ENCODE data around the gene HCN2. TPM values are rescaled to one million over a fixed set of nuclear protein-coding genes. Genes with fewer than 3 reads are reported as not detected.

The HCN2 gene
- total RNA-seq, 2 experiments from 2014 or later = 0.06 to 1.0 TPM

DNA sequence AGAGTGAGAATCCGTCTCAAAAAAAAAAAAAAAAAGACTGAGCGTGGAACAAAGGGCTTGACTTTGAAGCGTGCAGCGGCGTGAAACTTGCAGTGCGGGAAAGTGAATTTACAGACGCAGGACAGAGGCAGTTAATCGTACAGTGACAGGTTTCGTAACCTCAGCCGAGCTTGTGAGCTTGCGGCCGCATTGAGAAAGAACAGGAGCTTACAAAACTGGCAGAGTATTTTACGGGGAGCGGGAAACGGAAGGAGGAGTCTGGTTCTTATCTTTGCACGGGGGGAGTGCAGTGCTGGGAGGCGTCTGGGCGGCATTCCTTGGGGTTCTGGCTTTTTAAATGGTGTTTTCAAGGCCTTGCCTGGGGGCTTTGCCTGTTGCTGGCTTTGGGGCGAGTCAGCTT is 23.3 kb upstream of the HCN2 start:
- no peaks in the 10 kb centered on the region for H3K9me2 ChIP-seq (ENCODE audit: insufficient read depth, low read length)
- ChIA-PET POLR2A (no interaction called here), CTCF (ENCODE audit: unreplicated experiment) (no interaction called here)
- H3K36me3 ChIP-seq (ENCODE audit: insufficient read depth, low read length) = 0 out of 2 replicates have a peak, but pooled peaks cover 3% of the 10 kb centered on the region
- no peak overlapping the region for H2AFZ ChIP-seq (ENCODE audit: low read length)
- no TSS peak for BruUV-seq (replicated peaks)
- H4K20me1 ChIP-seq (ENCODE audit: insufficient read depth, low read length) = no peaks in the 10 kb centered on the region
- H3K4me1 ChIP-seq (ENCODE audit: insufficient read depth, low read length, poor library complexity, severe bottlenecking) = peaks cover 7% of the 10 kb centered on the region
- no peaks in the 10 kb centered on the region for H3K9me3 ChIP-seq (ENCODE audit: low read length)
- H3K27ac ChIP-seq (ENCODE audit: low read depth, low read length, poor library complexity, severe bottlenecking) = no peak overlapping the region
- DNase-seq (ENCODE audit: low spot score) = no peak
- intact Hi-C loops (cut with micrococcal nuclease; ENCODE audit: unreplicated experiment) = no loop called here
- TF ChIP-seq, protein P1, sequence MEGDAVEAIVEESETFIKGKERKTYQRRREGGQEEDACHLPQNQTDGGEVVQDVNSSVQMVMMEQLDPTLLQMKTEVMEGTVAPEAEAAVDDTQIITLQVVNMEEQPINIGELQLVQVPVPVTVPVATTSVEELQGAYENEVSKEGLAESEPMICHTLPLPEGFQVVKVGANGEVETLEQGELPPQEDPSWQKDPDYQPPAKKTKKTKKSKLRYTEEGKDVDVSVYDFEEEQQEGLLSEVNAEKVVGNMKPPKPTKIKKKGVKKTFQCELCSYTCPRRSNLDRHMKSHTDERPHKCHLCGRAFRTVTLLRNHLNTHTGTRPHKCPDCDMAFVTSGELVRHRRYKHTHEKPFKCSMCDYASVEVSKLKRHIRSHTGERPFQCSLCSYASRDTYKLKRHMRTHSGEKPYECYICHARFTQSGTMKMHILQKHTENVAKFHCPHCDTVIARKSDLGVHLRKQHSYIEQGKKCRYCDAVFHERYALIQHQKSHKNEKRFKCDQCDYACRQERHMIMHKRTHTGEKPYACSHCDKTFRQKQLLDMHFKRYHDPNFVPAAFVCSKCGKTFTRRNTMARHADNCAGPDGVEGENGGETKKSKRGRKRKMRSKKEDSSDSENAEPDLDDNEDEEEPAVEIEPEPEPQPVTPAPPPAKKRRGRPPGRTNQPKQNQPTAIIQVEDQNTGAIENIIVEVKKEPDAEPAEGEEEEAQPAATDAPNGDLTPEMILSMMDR (conservative IDR thresholded peaks at IDR 0.05; ENCODE audit: low read length) = no peak
- no peak for TF ChIP-seq EZH2phosphoT487 (IDR thresholded peaks at IDR 0.05; ENCODE audit: borderline replicate concordance, low read depth, low read length)
- no peaks in the 10 kb centered on the region for H3K79me2 ChIP-seq (ENCODE audit: insufficient read depth, low read depth, low read length)
- H3K4me3 ChIP-seq (ENCODE audit: low read depth, low read length, poor library complexity, severe bottlenecking) = no peak overlapping the region
- no peak overlapping the region for H3K4me2 ChIP-seq (ENCODE audit: low read length)

DNA sequence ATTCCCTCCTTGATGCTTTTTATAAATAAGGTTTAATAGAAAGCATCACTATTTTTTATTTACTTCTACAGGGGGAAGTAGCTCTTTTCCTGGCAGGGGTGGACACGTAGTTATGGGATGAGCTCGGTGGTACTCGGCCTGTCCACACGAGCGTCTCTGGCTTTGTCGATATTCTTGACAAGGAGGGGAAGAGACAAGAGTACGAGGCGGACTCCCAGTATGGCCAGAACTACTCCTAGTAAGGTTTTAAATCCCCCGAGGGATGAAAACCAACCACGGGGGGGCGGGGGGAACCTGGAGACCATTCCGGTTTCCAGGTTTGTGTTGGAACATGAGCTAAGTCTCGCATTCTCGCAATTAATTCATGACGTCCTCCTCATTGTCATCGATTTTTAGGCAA is 22.8 kb upstream of the HCN2 start:
- TF ChIP-seq EZH2phosphoT487 (IDR thresholded peaks at IDR 0.05; ENCODE audit: borderline replicate concordance, low read depth, low read length) = no peak
- Histone ChIP-seq H3K4me1 (ENCODE audit: insufficient read depth, low read length, poor library complexity, severe bottlenecking) (peaks cover 9% of the 10 kb centered on the region), H3K36me3 (ENCODE audit: insufficient read depth, low read length) (0 out of 2 replicates have a peak, but pooled peaks cover 3% of the 10 kb centered on the region), H3K79me2 (ENCODE audit: insufficient read depth, low read depth, low read length) (no peaks in the 10 kb centered on the region), H3K9me2 (ENCODE audit: insufficient read depth, low read length) (no peaks in the 10 kb centered on the region), H3K4me3 (ENCODE audit: low read depth, low read length, poor library complexity, severe bottlenecking) (no peak overlapping the region), H4K20me1 (ENCODE audit: insufficient read depth, low read length) (no peaks in the 10 kb centered on the region), H3K9me3 (ENCODE audit: low read length) (no peaks in the 10 kb centered on the region), H3K4me2 (ENCODE audit: low read length) (no peak overlapping the region), H2AFZ (ENCODE audit: low read length) (no peak overlapping the region), H3K27ac (ENCODE audit: low read depth, low read length, poor library complexity, severe bottlenecking) (no peak overlapping the region)
- BruUV-seq (replicated peaks) = TSS peak; percentile 21
- CTCF ChIA-PET (ENCODE audit: unreplicated experiment) = no interaction called here
- intact Hi-C loops (cut with micrococcal nuclease; ENCODE audit: unreplicated experiment) = no loop called here
- POLR2A ChIA-PET = no interaction called here
- no peak for DNase-seq (ENCODE audit: low spot score)

DNA sequence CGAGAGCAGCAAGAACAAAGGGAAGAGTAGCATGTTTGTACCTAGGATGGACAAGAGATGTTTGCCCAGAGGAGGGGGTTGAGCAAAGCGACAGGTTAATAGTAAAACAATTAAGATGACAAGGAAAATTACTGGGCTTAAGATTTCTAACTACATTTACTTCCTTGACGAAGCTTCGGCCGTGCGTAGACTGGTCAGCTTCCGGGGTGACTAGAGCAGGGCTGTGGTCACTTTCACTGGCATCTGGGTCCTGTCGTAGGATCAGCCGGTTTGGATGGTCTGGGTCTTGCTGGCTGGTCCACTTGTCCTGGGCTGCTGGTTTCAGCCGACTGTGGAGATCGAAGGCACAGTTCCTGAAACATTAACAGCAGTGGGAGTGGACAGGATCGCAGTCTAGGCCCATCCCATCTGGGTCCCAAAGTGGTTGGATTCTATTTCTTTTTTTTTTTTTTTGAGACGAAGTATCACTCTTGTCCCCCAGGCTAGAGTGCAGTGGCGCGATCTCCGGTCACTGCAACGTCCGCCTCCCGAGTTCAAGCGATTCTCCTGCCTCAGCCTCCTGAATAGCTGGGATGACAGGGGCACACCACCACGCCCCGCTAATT is 22.3 kb upstream of the HCN2 start:
- no peak overlapping the region for H2AFZ ChIP-seq (ENCODE audit: low read length)
- no peak for TF ChIP-seq EZH2phosphoT487 (IDR thresholded peaks at IDR 0.05; ENCODE audit: borderline replicate concordance, low read depth, low read length)
- TF ChIP-seq, protein P1 (conservative IDR thresholded peaks at IDR 0.05; ENCODE audit: low read length) = no peak
- POLR2A ChIA-PET = no interaction called here

More for the DNA sequence above, 22.3 kb upstream of the HCN2 start:
- H3K27ac ChIP-seq (ENCODE audit: low read depth, low read length, poor library complexity, severe bottlenecking) = no peak overlapping the region
- H3K36me3 ChIP-seq (ENCODE audit: insufficient read depth, low read length) = 0 out of 2 replicates have a peak, but pooled peaks cover 3% of the 10 kb centered on the region
- CTCF ChIA-PET (ENCODE audit: unreplicated experiment) = no interaction called here
- H3K9me2 ChIP-seq (ENCODE audit: insufficient read depth, low read length) = no peaks in the 10 kb centered on the region
- no peaks in the 10 kb centered on the region for H4K20me1 ChIP-seq (ENCODE audit: insufficient read depth, low read length)
- DNase-seq (ENCODE audit: low spot score) = no peak
- H3K4me2 ChIP-seq (ENCODE audit: low read length) = no peak overlapping the region
- no peaks in the 10 kb centered on the region for H3K79me2 ChIP-seq (ENCODE audit: insufficient read depth, low read depth, low read length)
- peaks cover 9% of the 10 kb centered on the region for H3K4me1 ChIP-seq (ENCODE audit: insufficient read depth, low read length, poor library complexity, severe bottlenecking)
- no peaks in the 10 kb centered on the region for H3K9me3 ChIP-seq (ENCODE audit: low read length)
- H3K4me3 ChIP-seq (ENCODE audit: low read depth, low read length, poor library complexity, severe bottlenecking) = no peak overlapping the region
- intact Hi-C loops (cut with micrococcal nuclease; ENCODE audit: unreplicated experiment) = no loop called here
- BruUV-seq (replicated peaks) = no TSS peak

Data from OCI-LY7 (cell line).